OCI-LY7 (cell line): ENCODE data around the gene C2CD4A. TPM values are rescaled to one million over a fixed set of nuclear protein-coding genes. Genes with fewer than 3 reads are reported as not detected.
A peak's percentile ranks its signal among the peaks of the same experiment; 100 is the strongest.

Source experiments
- BruUV-seq: library from RNA; stranded (reverse); fragments of 400-500 nt; replicated peaks from 2 replicates; lab custom pipeline; 2021; lab: Mats Ljungman, UMichigan
- CTCF ChIA-PET: fragments of 300-600 bp; sonication (Branson Sonifier 250); formaldehyde crosslinking; loops from one replicate; lab custom pipeline; 2022; ENCODE audit warnings: antibody characterized with exemption; ENCODE audit not compliant: unreplicated experiment; lab: Charles Lee
- POLR2A ChIA-PET: fragments of 300-600 bp; sonication (Branson Sonifier 250); formaldehyde crosslinking; loops from one replicate; lab custom pipeline; 2022; ENCODE audit warnings: antibody characterized with exemption; lab: Charles Lee
- DNase-seq: peaks from one replicate; pipeline ENCODE4 v3.0.0-alpha.2; 2015; ENCODE audit warnings: low spot score
- H2AFZ ChIP-seq: fragments of 200-600 bp; sonication (generic), shearing (Covaris generic); 2 replicates; pipeline ENCODE4 v1.6.1; 2014; ENCODE audit warnings: mild to moderate bottlenecking, antibody characterized with exemption, low read length, moderate library complexity
- H3K27ac ChIP-seq: fragments of 200-600 bp; sonication (generic); 2 replicates; pipeline ENCODE4 v1.5.1; 2014; ENCODE audit warnings: mixed run types, low read depth, mild to moderate bottlenecking, moderate library complexity, low read length, inconsistent platforms; ENCODE audit not compliant: poor library complexity, severe bottlenecking
- H3K36me3 ChIP-seq: fragments of 200-600 bp; sonication (generic); 2 replicates; pipeline ENCODE4 v1.6.1; 2014; ENCODE audit warnings: mild to moderate bottlenecking, antibody characterized with exemption, low read length, moderate library complexity, mixed read lengths; ENCODE audit not compliant: insufficient read depth
- H3K4me1 ChIP-seq: fragments of 200-600 bp; sonication (generic); 2 replicates; pipeline ENCODE4 v1.5.1; 2014; ENCODE audit warnings: mild to moderate bottlenecking, low read length; ENCODE audit not compliant: insufficient read depth, poor library complexity, severe bottlenecking
- H3K4me2 ChIP-seq: fragments of 200-600 bp; sonication (generic); 2 replicates; pipeline ENCODE4 v1.6.1; 2014; ENCODE audit warnings: mild to moderate bottlenecking, low read length
- H3K4me3 ChIP-seq: fragments of 200-600 bp; sonication (generic); 2 replicates; pipeline ENCODE4 v1.5.1; 2014; ENCODE audit warnings: mild to moderate bottlenecking, low read depth, low read length; ENCODE audit not compliant: poor library complexity, severe bottlenecking
- H3K79me2 ChIP-seq: fragments of 200-600 bp; sonication (generic); 2 replicates; pipeline ENCODE4 v1.6.1; 2016; ENCODE audit warnings: low read depth, mild to moderate bottlenecking, low read length, moderate library complexity, mixed read lengths; ENCODE audit not compliant: insufficient read depth
- H3K9me2 ChIP-seq: fragments of 200-600 bp; sonication (generic); 2 replicates; pipeline ENCODE4 v1.6.1; 2016; ENCODE audit warnings: mild to moderate bottlenecking, low read length, mixed read lengths; ENCODE audit not compliant: insufficient read depth
- H3K9me3 ChIP-seq: fragments of 200-600 bp; sonication (generic); 2 replicates; pipeline ENCODE4 v1.6.1; 2014; ENCODE audit warnings: mild to moderate bottlenecking, mixed run types, low read length, mixed read lengths
- H4K20me1 ChIP-seq: fragments of 200-600 bp; sonication (generic); 2 replicates; pipeline ENCODE4 v1.6.1; 2014; ENCODE audit warnings: mild to moderate bottlenecking, antibody characterized with exemption, low read length, moderate library complexity, mixed read lengths; ENCODE audit not compliant: insufficient read depth
- EZH2phosphoT487 ChIP-seq: fragments of 200-600 bp; sonication (generic); IDR thresholded peaks from 2 replicates; pipeline ENCODE4 v1.6.1; 2018; ENCODE audit warnings: low read depth, borderline replicate concordance, mild to moderate bottlenecking, mixed run types, antibody characterized with exemption, low read length, moderate library complexity, mixed read lengths
- intact Hi-C: fragments of 100-400 bp; cut with micrococcal nuclease; formaldehyde crosslinking; loops from one replicate; pipeline ENCODE4 v1.10.0; 2022; ENCODE audit not compliant: unreplicated experiment
- total RNA-seq, 2 experiments: library from RNA; depleted of rRNA in 1 of 2; stranded (reverse); fragments of >200 nt in 1 of 2; shearing (Covaris generic) in 1 of 2; gene quantifications; 2 replicates each; pipeline ENCODE4 v1.2.3, GENCODE V29; 2014 to 2022
- TF ChIP-seq, protein P1 (sequence below): fragments of 200-600 bp; sonication (generic); conservative IDR thresholded peaks from 2 replicates; pipeline ENCODE4 v1.5.1; 2014; ENCODE audit warnings: mild to moderate bottlenecking, antibody characterized with exemption, low read length, moderate library complexity, mixed read lengths

The C2CD4A gene
- total RNA-seq, 2 experiments from 2014 or later = not detected

- DNase-seq = no peak
- intact Hi-C loops = no loop called here
- Histone ChIP-seq H3K9me3 (no peaks in the 10 kb centered on the region), H3K4me2 (peak overlapping the region; percentile 60), H3K4me1 (peaks cover 13% of the 10 kb centered on the region), H3K79me2 (no peaks in the 10 kb centered on the region), H3K36me3 (no peaks in the 10 kb centered on the region), H2AFZ (peak overlapping the region; percentile 96; the same call in 1 of the 2 replicates), H4K20me1 (no peaks in the 10 kb centered on the region), H3K27ac (no peak overlapping the region), H3K4me3 (peak overlapping the region; percentile 3), H3K9me2 (no peaks in the 10 kb centered on the region)
- TF ChIP-seq, protein P1, sequence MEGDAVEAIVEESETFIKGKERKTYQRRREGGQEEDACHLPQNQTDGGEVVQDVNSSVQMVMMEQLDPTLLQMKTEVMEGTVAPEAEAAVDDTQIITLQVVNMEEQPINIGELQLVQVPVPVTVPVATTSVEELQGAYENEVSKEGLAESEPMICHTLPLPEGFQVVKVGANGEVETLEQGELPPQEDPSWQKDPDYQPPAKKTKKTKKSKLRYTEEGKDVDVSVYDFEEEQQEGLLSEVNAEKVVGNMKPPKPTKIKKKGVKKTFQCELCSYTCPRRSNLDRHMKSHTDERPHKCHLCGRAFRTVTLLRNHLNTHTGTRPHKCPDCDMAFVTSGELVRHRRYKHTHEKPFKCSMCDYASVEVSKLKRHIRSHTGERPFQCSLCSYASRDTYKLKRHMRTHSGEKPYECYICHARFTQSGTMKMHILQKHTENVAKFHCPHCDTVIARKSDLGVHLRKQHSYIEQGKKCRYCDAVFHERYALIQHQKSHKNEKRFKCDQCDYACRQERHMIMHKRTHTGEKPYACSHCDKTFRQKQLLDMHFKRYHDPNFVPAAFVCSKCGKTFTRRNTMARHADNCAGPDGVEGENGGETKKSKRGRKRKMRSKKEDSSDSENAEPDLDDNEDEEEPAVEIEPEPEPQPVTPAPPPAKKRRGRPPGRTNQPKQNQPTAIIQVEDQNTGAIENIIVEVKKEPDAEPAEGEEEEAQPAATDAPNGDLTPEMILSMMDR = no peak
- no peak for TF ChIP-seq EZH2phosphoT487
- BruUV-seq = no TSS peak
- ChIA-PET CTCF (interaction anchor here (0.6 kb wide), 1 partner anchor 202 kb away, joined by 3 read pairs; no protein-coding TSS in a partner anchor), POLR2A (interaction anchor here (1.0 kb wide), 1 partner anchor 11 kb away, joined by 3 read pairs; no protein-coding TSS in a partner anchor)
Observed at GRCh38 chr15:62118520-62119226, 51.9 kb downstream of the C2CD4A start.

DNA sequence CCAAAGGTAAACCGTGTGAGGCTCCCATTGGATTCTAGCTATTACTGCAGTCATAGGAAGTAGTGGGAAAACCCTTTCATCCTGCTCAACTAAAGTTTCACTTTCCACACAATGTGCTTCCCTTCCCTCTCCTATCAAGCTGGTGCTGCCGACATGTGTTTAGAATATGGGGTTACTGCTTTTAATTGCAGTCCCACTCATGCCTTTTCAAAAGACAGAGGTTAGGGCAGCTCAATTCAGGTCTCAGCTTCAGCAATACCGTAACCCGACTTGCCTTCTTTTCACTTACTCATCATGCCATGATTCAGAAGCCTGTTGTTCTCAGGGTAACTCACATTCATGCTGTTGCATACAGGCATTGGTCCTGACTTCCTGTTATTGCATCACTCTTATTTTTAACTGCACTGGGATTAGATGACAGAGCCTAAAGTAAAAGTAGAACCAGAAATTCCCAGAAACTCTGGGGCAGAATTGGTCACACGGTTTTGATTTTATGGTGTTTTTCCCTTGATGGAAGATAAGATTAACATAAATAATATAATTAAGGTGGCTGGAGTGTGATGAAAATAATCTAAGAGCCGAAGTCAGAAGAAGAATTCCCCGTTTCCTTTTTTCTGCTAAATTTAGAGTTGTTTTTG is 52.6 kb downstream of the C2CD4A start:
- DNase-seq = peak; percentile 37
- POLR2A ChIA-PET = interaction anchor here (1.0 kb wide), 1 partner anchor 12 kb away, joined by 3 read pairs; no protein-coding TSS in a partner anchor
- Histone ChIP-seq H3K4me1 (peaks cover 20% of the 10 kb centered on the region), H3K27ac (no peak overlapping the region), H3K79me2 (no peaks in the 10 kb centered on the region), H3K9me3 (no peaks in the 10 kb centered on the region), H4K20me1 (no peaks in the 10 kb centered on the region), H3K36me3 (no peaks in the 10 kb centered on the region), H2AFZ (peak overlapping the region; percentile 96), H3K9me2 (no peaks in the 10 kb centered on the region), H3K4me3 (peak overlapping the region; percentile 3), H3K4me2 (peak overlapping the region; percentile 60)
- CTCF ChIA-PET = interaction anchor here (0.6 kb wide), 1 partner anchor 203 kb away, joined by 3 read pairs; no protein-coding TSS in a partner anchor
- intact Hi-C loops = no loop called here
- TF ChIP-seq EZH2phosphoT487 = no peak
- TF ChIP-seq, protein P1 = no peak
- BruUV-seq = no TSS peak
